ENCODE measurements around the gene CTAG1A. TPM values are rescaled to one million over a fixed set of nuclear protein-coding genes. Genes with fewer than 3 reads are reported as not detected.
"Not testable (repeated sequence)": the region's sequence is repeated elsewhere in the genome, so short reads cannot be mapped to it uniquely, and the experiment has no call there.

CTAG1A gene
- total RNA-seq, 1 donor from 2014 or later, result not detected

GRCh38 chrX:154547245-154548027, 37.5 kb upstream of the CTAG1A start, which contains the start of gene IKBKG:
Gene IKBKG, plus strand, starts transcription at chrX:154547620. Its CDS starts 4,383 bp downstream, at chrX:154552003.
- H3K27me3 Mint-ChIP-seq (ENCODE audit: low read depth), result no peaks in the 10 kb centered on the region
- no peak for TF ChIP-seq CTCF (IDR thresholded peaks at IDR 0.05; ENCODE audit: unreplicated experiment)

GRCh38 chrX:154548028-154548316, 37.0 kb upstream of the CTAG1A start:
- no peaks in the 10 kb centered on the region for H3K27me3 Mint-ChIP-seq (ENCODE audit: low read depth)
- peaks cover 5% of the 10 kb centered on the region for H3K36me3 Mint-ChIP-seq
- H3K9me3 Mint-ChIP-seq, result peaks cover 5% of the 10 kb centered on the region
- DNase-seq (ENCODE audit: low spot score in 2 of 2, unreplicated experiment in 2 of 2), result no peak
- H3K4me1 Mint-ChIP-seq, result peaks cover 13% of the 10 kb centered on the region
- peak overlapping the region; percentile 96 for H3K27ac Mint-ChIP-seq
- peak overlapping the region; percentile 84 for H3K4me3 Mint-ChIP-seq
- no peak for TF ChIP-seq CTCF (IDR thresholded peaks at IDR 0.05; ENCODE audit: unreplicated experiment)

More at GRCh38 chrX:154547245-154548027, 37.5 kb upstream of the CTAG1A start, which contains the start of gene IKBKG:
- Mint-ChIP-seq H3K27ac (peak within 1 kb of the TSS; percentile 96), H3K36me3 (peaks cover 5% of the 10 kb centered on the region), H3K4me3 (peak within 1 kb of the TSS; percentile 84), H3K9me3 (peaks cover 5% of the 10 kb centered on the region), H3K4me1 (peaks cover 13% of the 10 kb centered on the region)
- peak; percentile 75 to 89 for DNase-seq (ENCODE audit: low spot score in 2 of 2, unreplicated experiment in 2 of 2)

DNA sequence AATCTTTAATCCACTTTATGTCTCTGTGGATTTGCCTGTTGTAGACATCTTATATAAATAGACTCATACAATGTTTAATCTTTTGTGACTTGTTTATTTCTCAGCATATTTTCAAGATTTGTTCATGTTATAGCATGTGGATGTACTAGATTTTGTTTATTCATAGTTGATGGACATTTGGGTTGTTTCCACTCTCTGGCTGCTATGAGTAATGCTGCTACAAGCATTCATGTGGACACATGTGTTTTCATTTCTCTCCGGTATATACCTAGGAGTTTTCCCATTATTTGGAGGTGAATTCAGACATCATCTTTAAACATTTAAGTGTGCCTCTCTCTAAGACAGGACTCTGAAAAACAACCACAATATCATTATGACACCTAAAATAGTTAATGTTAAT, 35.2 kb upstream of the CTAG1A start:
- Mint-ChIP-seq H3K27ac (no peak overlapping the region), H3K4me3 (peak overlapping the region; percentile 28), H3K36me3 (peaks cover 12% of the 10 kb centered on the region), H3K4me1 (peaks cover 13% of the 10 kb centered on the region), H3K9me3 (peaks cover 5% of the 10 kb centered on the region), H3K27me3 (ENCODE audit: low read depth) (no peaks in the 10 kb centered on the region)
- no peak for DNase-seq (ENCODE audit: low spot score in 2 of 2, unreplicated experiment in 2 of 2)
- no peak for TF ChIP-seq CTCF (IDR thresholded peaks at IDR 0.05; ENCODE audit: unreplicated experiment)

DNA sequence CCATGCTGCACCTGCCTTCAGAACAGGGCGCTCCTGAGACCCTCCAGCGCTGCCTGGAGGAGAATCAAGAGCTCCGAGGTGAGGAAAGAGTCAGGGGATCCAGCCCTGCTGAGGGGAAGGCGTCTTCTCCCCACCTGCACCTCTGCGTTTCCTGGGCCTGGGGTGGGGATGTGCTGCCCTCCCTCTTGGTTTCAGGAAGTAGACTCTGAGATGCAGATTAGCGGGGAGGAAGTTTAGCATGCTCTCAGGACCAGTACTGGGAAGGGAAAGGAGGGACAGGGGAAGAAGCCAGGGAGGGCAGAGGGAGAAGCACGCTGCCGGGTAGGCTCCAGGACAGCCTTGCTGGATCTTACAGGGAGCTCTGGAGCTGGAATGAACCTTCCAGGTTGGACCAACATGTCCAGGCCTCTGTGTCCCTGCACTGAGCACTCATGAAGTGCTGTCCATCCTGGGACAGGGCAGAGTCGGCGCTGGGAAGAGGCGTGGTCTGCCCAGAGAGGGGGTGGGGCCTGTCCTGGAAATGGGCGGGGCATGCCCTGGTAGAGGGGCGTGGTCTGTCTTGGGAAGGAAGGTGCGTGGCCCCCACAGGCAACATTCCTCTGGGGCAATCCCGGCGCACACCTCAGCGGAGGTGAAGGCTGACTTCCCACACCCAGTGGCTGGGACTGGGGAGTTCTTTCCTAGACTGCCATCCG, 32.7 kb upstream of the CTAG1A start:
- peaks cover 13% of the 10 kb centered on the region for H3K36me3 Mint-ChIP-seq
- not testable (repeated sequence) for H3K27me3 Mint-ChIP-seq (ENCODE audit: low read depth); DNase-seq (ENCODE audit: low spot score in 2 of 2, unreplicated experiment in 2 of 2); H3K27ac Mint-ChIP-seq; H3K9me3 Mint-ChIP-seq; H3K4me3 Mint-ChIP-seq; H3K4me1 Mint-ChIP-seq

DNA sequence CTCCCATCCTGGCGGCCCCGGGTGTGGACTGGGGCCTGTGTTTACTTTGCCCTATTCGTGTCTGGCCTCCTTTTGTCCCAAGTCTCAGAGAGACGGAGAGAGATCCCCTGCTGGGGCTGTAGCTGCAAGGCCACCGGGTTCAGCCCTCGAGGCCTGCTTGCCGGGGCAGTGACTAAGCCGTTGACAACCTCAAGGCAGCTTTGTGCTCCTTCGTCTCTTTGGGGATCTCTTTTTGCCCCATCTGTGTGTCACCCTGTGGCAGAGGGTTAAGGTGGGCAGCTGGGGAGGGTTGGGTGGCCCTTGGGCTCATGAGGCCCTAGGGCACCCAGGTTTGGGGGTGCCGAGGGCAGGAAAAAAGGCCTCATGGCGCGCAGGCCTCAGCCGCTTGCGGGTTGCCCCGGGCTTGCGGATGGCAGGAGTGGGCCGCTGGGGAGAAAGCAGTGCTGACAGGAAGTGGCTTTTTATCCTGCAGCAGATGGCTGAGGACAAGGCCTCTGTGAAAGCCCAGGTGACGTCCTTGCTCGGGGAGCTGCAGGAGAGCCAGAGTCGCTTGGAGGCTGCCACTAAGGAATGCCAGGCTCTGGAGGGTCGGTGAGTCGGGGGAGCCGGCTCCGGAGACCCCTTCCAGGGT, 26.8 kb upstream of the CTAG1A start:
- not testable (repeated sequence) for H3K36me3 Mint-ChIP-seq; H3K9me3 Mint-ChIP-seq; H3K27me3 Mint-ChIP-seq (ENCODE audit: low read depth); H3K4me3 Mint-ChIP-seq; H3K4me1 Mint-ChIP-seq; H3K27ac Mint-ChIP-seq; DNase-seq (ENCODE audit: low spot score in 2 of 2, unreplicated experiment in 2 of 2)

- H3K4me1 Mint-ChIP-seq; H3K27me3 Mint-ChIP-seq (ENCODE audit: low read depth); H3K4me3 Mint-ChIP-seq; H3K27ac Mint-ChIP-seq; H3K36me3 Mint-ChIP-seq; H3K9me3 Mint-ChIP-seq; DNase-seq (ENCODE audit: low spot score in 2 of 2, unreplicated experiment in 2 of 2): not testable (repeated sequence)
Observed at GRCh38 chrX:154558896-154559295, 26.0 kb upstream of the CTAG1A start.

- H3K36me3 Mint-ChIP-seq; H3K4me3 Mint-ChIP-seq; H3K27ac Mint-ChIP-seq; H3K4me1 Mint-ChIP-seq; H3K27me3 Mint-ChIP-seq (ENCODE audit: low read depth); H3K9me3 Mint-ChIP-seq; DNase-seq (ENCODE audit: low spot score in 2 of 2, unreplicated experiment in 2 of 2): not testable (repeated sequence)
Observed at GRCh38 chrX:154560326-154560725, 24.6 kb upstream of the CTAG1A start.

- not testable (repeated sequence) for H3K27me3 Mint-ChIP-seq (ENCODE audit: low read depth); H3K4me3 Mint-ChIP-seq; H3K9me3 Mint-ChIP-seq; DNase-seq (ENCODE audit: low spot score in 2 of 2, unreplicated experiment in 2 of 2); H3K4me1 Mint-ChIP-seq; H3K36me3 Mint-ChIP-seq; H3K27ac Mint-ChIP-seq
Observed at GRCh38 chrX:154562295-154562694, 22.6 kb upstream of the CTAG1A start.

GRCh38 chrX:154570361-154570760, 14.6 kb upstream of the CTAG1A start:
- DNase-seq (ENCODE audit: low spot score in 2 of 2, unreplicated experiment in 2 of 2); H3K9me3 Mint-ChIP-seq; H3K27ac Mint-ChIP-seq; H3K36me3 Mint-ChIP-seq; H3K27me3 Mint-ChIP-seq (ENCODE audit: low read depth); H3K4me1 Mint-ChIP-seq; H3K4me3 Mint-ChIP-seq: not testable (repeated sequence)

DNA sequence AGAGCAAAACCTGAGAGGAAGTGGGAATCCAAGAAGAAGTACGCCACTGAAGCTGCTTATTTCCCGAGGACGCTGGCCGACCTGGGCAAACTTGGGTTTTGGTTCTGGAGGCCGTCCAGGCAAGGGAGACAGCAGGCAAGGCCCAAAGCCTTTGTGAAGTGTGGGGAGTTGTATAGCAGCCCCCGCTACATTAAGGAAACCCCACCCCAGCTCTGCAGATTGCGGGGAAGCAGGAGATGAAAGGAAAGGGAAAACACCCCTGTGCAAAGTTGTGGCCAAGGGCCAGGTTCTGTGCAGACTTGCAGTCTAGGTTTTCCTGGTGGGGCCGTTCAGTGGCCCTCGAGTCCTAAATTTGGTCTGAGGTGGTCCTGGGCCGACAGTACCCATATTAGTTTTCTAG, 11.9 kb upstream of the CTAG1A start:
- not testable (repeated sequence) for H3K27ac Mint-ChIP-seq; H3K27me3 Mint-ChIP-seq (ENCODE audit: low read depth); DNase-seq (ENCODE audit: low spot score in 2 of 2, unreplicated experiment in 2 of 2); H3K9me3 Mint-ChIP-seq; H3K4me3 Mint-ChIP-seq; H3K4me1 Mint-ChIP-seq; H3K36me3 Mint-ChIP-seq

- H3K27ac Mint-ChIP-seq; H3K27me3 Mint-ChIP-seq (ENCODE audit: low read depth); H3K36me3 Mint-ChIP-seq; H3K9me3 Mint-ChIP-seq; H3K4me3 Mint-ChIP-seq; H3K4me1 Mint-ChIP-seq; DNase-seq (ENCODE audit: low spot score in 2 of 2, unreplicated experiment in 2 of 2): not testable (repeated sequence)
Observed at GRCh38 chrX:154575076-154575475, 9.9 kb upstream of the CTAG1A start.
